AG10803 (cell line): ENCODE data around the gene NOL12.

Experiments used
- DNase-seq: peaks from one replicate; pipeline ENCODE4 v3.0.0; 2010; ENCODE audit warnings: low read depth
- H3K4me3 ChIP-seq: 2 replicates; pipeline ENCODE4 v1.5.1; 2011; ENCODE audit warnings: mild to moderate bottlenecking, low read length, control low read depth
- CTCF ChIP-seq: conservative IDR thresholded peaks from 2 replicates; pipeline ENCODE4 v1.5.1; 2011; ENCODE audit warnings: mild to moderate bottlenecking, low read length, control low read depth, inconsistent platforms

The NOL12 gene

GRCh38 chr22:37665487-37665886 is 20.7 kb upstream of the NOL12 start:
- no peak for DNase-seq
- H3K4me3 ChIP-seq, result no peak overlapping the region
- no peak for TF ChIP-seq CTCF

- DNase-seq, result peak; percentile 86
- no peak overlapping the region for H3K4me3 ChIP-seq
- no peak for TF ChIP-seq CTCF
Measured at GRCh38 chr22:37669586-37669985, 16.6 kb upstream of the NOL12 start.

GRCh38 chr22:37672206-37672919 is 13.8 kb upstream of the NOL12 start:
- no peak for TF ChIP-seq CTCF

GRCh38 chr22:37672920-37673455 is 13.2 kb upstream of the NOL12 start:
- DNase-seq, result no peak
- no peak overlapping the region for H3K4me3 ChIP-seq
- no peak for TF ChIP-seq CTCF

More at GRCh38 chr22:37672206-37672919, 13.8 kb upstream of the NOL12 start:
- no peak overlapping the region for H3K4me3 ChIP-seq
- DNase-seq, result no peak

DNA sequence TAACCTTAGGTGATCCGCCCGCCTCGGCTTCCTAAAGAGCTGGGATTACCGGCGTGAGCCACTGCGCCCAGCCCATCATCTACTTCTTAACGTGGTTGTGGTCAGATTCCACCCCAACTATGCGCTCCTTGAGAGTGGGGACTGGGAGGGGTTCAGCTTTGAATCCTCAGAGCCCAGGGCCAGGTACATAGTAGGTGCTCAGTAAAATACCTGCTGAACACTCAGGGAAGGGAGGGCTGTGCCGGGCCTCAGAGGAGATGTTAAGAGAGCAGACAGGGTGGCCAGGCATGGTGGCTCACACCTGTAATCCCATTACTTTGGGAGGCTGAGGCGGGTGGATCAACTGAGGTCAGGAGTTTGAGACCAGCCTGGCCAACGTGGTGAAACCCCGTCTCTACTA is 11.9 kb upstream of the NOL12 start:
- TF ChIP-seq CTCF, result no peak
- H3K4me3 ChIP-seq, result no peak overlapping the region
- DNase-seq, result no peak

DNA sequence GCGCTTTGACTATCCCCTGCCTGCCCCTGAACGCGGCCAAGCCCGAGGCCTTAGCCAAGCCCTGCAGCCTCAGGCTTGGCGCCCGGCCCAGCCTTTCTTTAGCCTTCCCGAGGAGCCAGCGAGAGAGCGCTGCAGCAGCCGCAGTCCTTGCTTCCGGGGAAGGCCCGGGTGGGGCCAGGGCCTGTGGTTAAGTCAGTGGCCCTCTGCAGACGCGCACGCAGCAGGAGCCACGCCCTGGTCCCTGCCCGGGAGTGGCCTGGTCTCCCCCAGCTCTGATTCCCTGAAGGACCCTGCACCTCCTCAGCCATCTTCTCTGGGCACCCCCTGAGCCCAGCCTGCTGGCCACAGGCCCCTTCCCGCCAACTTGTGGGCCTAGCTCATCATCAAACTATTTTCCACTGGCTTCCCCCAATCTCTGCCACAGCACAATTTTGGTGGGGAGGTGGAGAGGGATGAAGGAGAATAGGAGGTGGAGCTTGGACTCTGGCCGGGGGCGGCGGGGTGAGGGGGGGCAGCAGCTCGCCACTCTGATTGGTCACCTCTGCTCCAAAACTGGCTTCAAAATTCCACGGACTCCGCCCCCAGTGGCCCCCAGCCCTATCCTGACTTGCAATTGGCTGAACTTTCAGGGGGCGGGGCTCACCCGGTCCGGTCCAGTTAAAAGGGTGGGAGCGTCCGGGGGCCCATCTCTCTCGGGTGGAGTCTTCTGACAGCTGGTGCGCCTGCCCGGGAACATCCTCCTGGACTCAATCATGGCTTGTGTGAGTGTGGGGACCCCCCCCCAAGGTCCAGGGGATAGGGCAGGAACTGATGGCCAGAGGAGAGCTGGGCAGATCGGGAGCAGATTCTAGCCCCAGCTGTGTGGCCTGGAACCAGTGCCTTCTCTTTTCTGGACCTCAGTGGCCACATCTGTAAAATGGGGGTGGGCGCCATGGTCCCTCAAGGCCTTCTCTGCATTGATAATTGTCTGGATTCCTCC is 10.9 kb upstream of the NOL12 start, which contains the start of gene LGALS1:
LGALS1 (plus strand) TSS at position 686 of the 979 bp plus-strand sequence; CDS start at position 753, 67 bp downstream.
- DNase-seq, result peak; percentile 98
- peak; percentile 22; the same call in 1 of the 2 replicates for TF ChIP-seq CTCF

More for the DNA sequence above, 10.9 kb upstream of the NOL12 start, which contains the start of gene LGALS1:
- peak within 1 kb of the TSS; percentile 99 for H3K4me3 ChIP-seq
